Keratinocyte (primary cell): ENCODE data around the gene NT5DC4. TPM values are rescaled to one million over a fixed set of nuclear protein-coding genes. Genes with fewer than 3 reads are reported as not detected.
"Not testable (repeated sequence)": the region's sequence is repeated elsewhere in the genome, so short reads cannot be mapped to it uniquely, and the experiment has no call there.

Experiments used
- DNase-seq: peaks from one replicate; pipeline ENCODE4 v3.0.0-alpha.2; 2011; ENCODE audit warnings: low read depth, missing footprints, low spot score
- FAIRE-seq: peaks from 2 replicates; lab custom pipeline; 2011; peaks lifted over from hg19 to GRCh38; lab: Jason Lieb, UNC
- H2AFZ ChIP-seq: 2 replicates; pipeline ENCODE4 v1.6.0; 2012; ENCODE audit warnings: low read length, control low read depth, inconsistent platforms; ENCODE audit not compliant: control insufficient read depth
- H3K27ac ChIP-seq: 2 replicates; pipeline ENCODE4 v1.5.1; 2011; ENCODE audit warnings: low read length; ENCODE audit not compliant: control insufficient read depth, insufficient read depth
- H3K27me3 ChIP-seq: 3 replicates; pipeline ENCODE4 v1.6.0; 2011; ENCODE audit warnings: low read length; ENCODE audit not compliant: control insufficient read depth, insufficient read depth; ENCODE audit errors: extremely low read depth
- H3K36me3 ChIP-seq, 2 experiments: 2 replicates in 1 of 2; 3 replicates in 1 of 2; pipeline ENCODE4 v1.5.1; 2011; ENCODE audit warnings: low read length in 2 of 2, mild to moderate bottlenecking in 1 of 2; ENCODE audit not compliant: control insufficient read depth in 2 of 2, insufficient read depth in 2 of 2; ENCODE audit errors: extremely low read depth in 1 of 2
- H3K4me1 ChIP-seq: 3 replicates; pipeline ENCODE4 v1.5.1; 2011; ENCODE audit warnings: low read length; ENCODE audit not compliant: control insufficient read depth, insufficient read depth; ENCODE audit errors: extremely low read depth
- H3K4me2 ChIP-seq: 3 replicates; pipeline ENCODE4 v1.6.0; 2011; ENCODE audit warnings: low read depth, low read length; ENCODE audit not compliant: control insufficient read depth, insufficient read depth; ENCODE audit errors: extremely low read depth
- H3K4me3 ChIP-seq, 3 experiments: fragments of 200-600 bp in 1 of 3; sonication (generic) in 1 of 3; 2 replicates in 2 of 3; 3 replicates in 1 of 3; pipeline ENCODE4 v1.5.1; 2011 to 2016; ENCODE audit warnings: low read length in 3 of 3, mild to moderate bottlenecking in 3 of 3, control low read depth in 2 of 3, inconsistent platforms in 1 of 3, low read depth in 1 of 3, mixed read lengths in 1 of 3, mixed run types in 1 of 3, moderate library complexity in 1 of 3; ENCODE audit not compliant: control insufficient read depth in 2 of 3, insufficient read depth in 2 of 3; ENCODE audit errors: extremely low read depth in 1 of 3
- H3K79me2 ChIP-seq: 2 replicates; pipeline ENCODE4 v1.6.0; 2012; ENCODE audit warnings: low read length; ENCODE audit not compliant: control insufficient read depth, insufficient read depth
- H3K9ac ChIP-seq: 3 replicates; pipeline ENCODE4 v1.6.0; 2011; ENCODE audit warnings: low read length; ENCODE audit not compliant: control insufficient read depth, insufficient read depth; ENCODE audit errors: extremely low read depth
- H3K9me1 ChIP-seq: 3 replicates; pipeline ENCODE4 v1.6.0; 2011; ENCODE audit warnings: low read length; ENCODE audit not compliant: control insufficient read depth, insufficient read depth; ENCODE audit errors: extremely low read depth
- H3K9me3 ChIP-seq: 2 replicates; pipeline ENCODE4 v1.5.1; 2012; ENCODE audit warnings: low read depth, low read length; ENCODE audit not compliant: control insufficient read depth
- H4K20me1 ChIP-seq: 3 replicates; pipeline ENCODE4 v1.6.0; 2011; ENCODE audit warnings: low read length; ENCODE audit not compliant: control insufficient read depth, insufficient read depth; ENCODE audit errors: extremely low read depth
- CTCF ChIP-seq, 3 experiments: IDR thresholded peaks in 1 of 3; conservative IDR thresholded peaks in 1 of 3; optimal IDR thresholded peaks in 1 of 3; 2 replicates in 2 of 3; 3 replicates in 1 of 3; pipeline versions ENCODE3 to v1.5.1; 2011; ENCODE audit warnings: low read length in 3 of 3, mild to moderate bottlenecking in 3 of 3, moderate library complexity in 2 of 3, control low read depth in 1 of 3, inconsistent platforms in 1 of 3; ENCODE audit not compliant: insufficient read depth in 2 of 3; ENCODE audit errors: extremely low read depth in 1 of 3
- EZH2 ChIP-seq: IDR thresholded peaks from one replicate; pipeline ENCODE4 v1.6.1; 2012; ENCODE audit warnings: inconsistent platforms, mild to moderate bottlenecking, low read length, moderate library complexity
- dilution Hi-C: fragments of 300-500 bp; cut with MboI; formaldehyde crosslinking; loops from one replicate; pipeline ENCODE4 v1.7.0; 2020; ENCODE audit warnings: low sequenced_read_pairs; ENCODE audit not compliant: extremely low pct_ligation_motif_present
- polyA plus RNA-seq, 5 experiments: library from polyadenylated mRNA; depleted of rRNA in 3 of 5; stranded (reverse) in 3 of 5; stranded (forward) in 1 of 5; unstranded in 1 of 5; fragments of >200 nt; gene quantifications; 1 replicate in 1 of 5; 2 replicates in 3 of 5; 3 replicates in 1 of 5; pipeline versions ENCODE4 v1.2.1 to v1.2.3, GENCODE V29; 2011 to 2012; ENCODE audit warnings: missing spikeins in 2 of 5, low read depth in 1 of 5, low replicate concordance in 1 of 5

Gene NT5DC4
- polyA plus RNA-seq, 1 donor (not counting 4 experiments of a cell fraction or from before 2014, with no cell fraction given): 1.00 TPM

- H3K36me3 ChIP-seq: no peaks in the 10 kb centered on the region
- no peak overlapping the region for H3K4me3 ChIP-seq
- peaks cover 21% of the 10 kb centered on the region for H3K4me1 ChIP-seq
- H3K9ac ChIP-seq: no peak overlapping the region
- FAIRE-seq (no peak), DNase-seq (no peak)
- H3K79me2 ChIP-seq: no peaks in the 10 kb centered on the region
- no peaks in the 10 kb centered on the region for H3K9me3 ChIP-seq
- H3K27ac ChIP-seq: no peak overlapping the region
- no peak for TF ChIP-seq CTCF (optimal IDR thresholded peaks at IDR 0.05 in 1 of 3, IDR thresholded peaks at IDR 0.05 in 1 of 3, conservative IDR thresholded peaks at IDR 0.05 in 1 of 3; ENCODE audit: extremely low read depth in 1 of 3, insufficient read depth in 2 of 3, low read length in 3 of 3)
- no peak for TF ChIP-seq EZH2
- H3K4me2 ChIP-seq: no peak overlapping the region
- no peaks in the 10 kb centered on the region for H3K9me1 ChIP-seq
- H2AFZ ChIP-seq: no peak overlapping the region
- dilution Hi-C loops: no loop called here
- no peaks in the 10 kb centered on the region for H4K20me1 ChIP-seq
- no peaks in the 10 kb centered on the region for H3K27me3 ChIP-seq
Measured at GRCh38 chr2:112714331-112714730, 6.5 kb upstream of the NT5DC4 start.

GRCh38 chr2:112714836-112715631 lies 5.8 kb upstream of the NT5DC4 start:
- Histone ChIP-seq H3K9ac (no peak overlapping the region), H3K4me1 (peaks cover 21% of the 10 kb centered on the region), H3K4me3 (no peak overlapping the region), H3K36me3 (no peaks in the 10 kb centered on the region), H3K9me1 (no peaks in the 10 kb centered on the region), H2AFZ (no peak overlapping the region), H3K79me2 (no peaks in the 10 kb centered on the region), H3K27me3 (no peaks in the 10 kb centered on the region), H3K9me3 (no peaks in the 10 kb centered on the region), H3K4me2 (peak overlapping the region; percentile 45), H4K20me1 (no peaks in the 10 kb centered on the region), H3K27ac (peak overlapping the region; percentile 36)
- FAIRE-seq (peak; percentile 79), DNase-seq (no peak)
- no peak for TF ChIP-seq CTCF (optimal IDR thresholded peaks at IDR 0.05 in 1 of 3, IDR thresholded peaks at IDR 0.05 in 1 of 3, conservative IDR thresholded peaks at IDR 0.05 in 1 of 3; ENCODE audit: extremely low read depth in 1 of 3, insufficient read depth in 2 of 3, low read length in 3 of 3)
- no peak for TF ChIP-seq EZH2
- dilution Hi-C loops: no loop called here

- H3K9me1 ChIP-seq, H3K9me3 ChIP-seq, H3K4me3 ChIP-seq, H4K20me1 ChIP-seq, H3K4me2 ChIP-seq, H3K27ac ChIP-seq, H3K36me3 ChIP-seq, H3K9ac ChIP-seq, DNase-seq, H3K79me2 ChIP-seq, H3K27me3 ChIP-seq, H2AFZ ChIP-seq, FAIRE-seq, dilution Hi-C loops: not testable (repeated sequence)
- H3K4me1 ChIP-seq: peaks cover 21% of the 10 kb centered on the region
Measured at GRCh38 chr2:112716094-112716493, 4.7 kb upstream of the NT5DC4 start.
